Stimulated activated CD4-positive, alpha-beta T cell treated with anti-CD3 and anti-CD28 coated beads, Interleukin-1b, Interleukin-23, amount 100 ng/mL, for 48 hours (primary cell): Measurements from ENCODE around the gene PROCR.
"Not testable (repeated sequence)": the region's sequence is repeated elsewhere in the genome, so short reads cannot be mapped to it uniquely, and the experiment has no call there.

ENCODE experiments used
- DNase-seq: peaks from one replicate; pipeline ENCODE4 v3.0.0-alpha.2; 2020

The PROCR gene

DNA sequence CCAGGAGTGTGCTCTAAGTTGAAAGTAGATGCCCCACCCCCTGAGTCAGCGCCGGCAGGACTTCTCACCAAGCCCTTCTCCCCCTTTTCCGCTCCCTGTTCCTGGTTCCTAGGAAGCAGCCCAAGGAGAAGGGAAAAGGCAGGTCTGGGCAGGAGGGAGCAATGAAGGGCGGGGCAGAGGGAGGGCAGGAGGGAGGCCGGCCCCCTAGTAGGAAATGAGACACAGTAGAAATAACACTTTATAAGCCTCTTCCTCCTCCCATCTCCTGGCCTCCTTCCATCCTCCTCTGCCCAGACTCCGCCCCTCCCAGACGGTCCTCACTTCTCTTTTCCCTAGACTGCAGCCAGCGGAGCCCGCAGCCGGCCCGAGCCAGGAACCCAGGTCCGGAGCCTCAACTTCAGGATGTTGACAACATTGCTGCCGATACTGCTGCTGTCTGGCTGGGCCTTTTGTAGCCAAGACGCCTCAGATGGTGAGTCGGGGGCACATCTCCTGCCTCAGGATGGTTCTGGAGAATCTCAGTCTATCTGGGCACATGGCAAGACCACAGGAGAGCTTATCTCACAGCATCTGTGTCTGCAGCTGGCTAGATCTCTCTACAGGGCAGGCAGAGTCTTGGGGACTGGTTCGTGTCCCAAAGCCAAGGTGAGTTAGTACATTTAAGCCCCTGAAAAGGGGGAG, at the start of gene PROCR:
Gene PROCR, plus strand, starts transcription at position 320 of the 681 bp plus-strand sequence. Its CDS starts 83 bp downstream, at position 403.
- DNase-seq = no peak

DNA sequence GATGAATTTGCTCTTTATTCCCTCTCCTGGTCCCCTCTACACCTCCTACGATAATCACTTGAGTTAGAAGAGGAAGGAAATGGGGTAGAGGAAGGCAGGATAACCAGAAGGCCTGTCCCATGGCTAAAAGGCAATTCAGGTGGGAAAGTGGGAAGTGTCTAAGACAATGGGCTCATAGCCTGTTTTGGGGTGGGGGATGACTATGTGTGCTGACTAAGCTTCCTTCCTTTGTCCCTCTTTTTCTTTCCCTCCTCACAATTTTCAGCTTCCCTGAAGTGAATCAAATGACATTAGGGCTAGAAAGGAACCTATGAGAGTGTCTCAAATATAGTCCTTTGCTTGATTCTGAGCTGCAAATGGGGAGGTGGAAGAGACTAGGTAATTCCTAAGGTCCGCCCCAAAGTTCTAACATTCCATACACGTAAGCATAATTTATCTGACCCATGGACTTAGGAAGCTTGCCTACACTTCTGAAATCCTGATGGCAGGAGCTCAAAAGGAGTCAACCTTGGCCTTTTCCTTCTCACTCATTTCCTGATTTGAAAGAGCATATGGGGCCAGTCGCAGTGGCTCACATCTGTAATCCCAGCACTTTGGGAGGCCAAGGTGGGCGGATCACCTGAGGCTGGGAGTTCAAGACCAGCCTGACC, 49.0 kb upstream of the PROCR start:
- no peak for DNase-seq

DNA sequence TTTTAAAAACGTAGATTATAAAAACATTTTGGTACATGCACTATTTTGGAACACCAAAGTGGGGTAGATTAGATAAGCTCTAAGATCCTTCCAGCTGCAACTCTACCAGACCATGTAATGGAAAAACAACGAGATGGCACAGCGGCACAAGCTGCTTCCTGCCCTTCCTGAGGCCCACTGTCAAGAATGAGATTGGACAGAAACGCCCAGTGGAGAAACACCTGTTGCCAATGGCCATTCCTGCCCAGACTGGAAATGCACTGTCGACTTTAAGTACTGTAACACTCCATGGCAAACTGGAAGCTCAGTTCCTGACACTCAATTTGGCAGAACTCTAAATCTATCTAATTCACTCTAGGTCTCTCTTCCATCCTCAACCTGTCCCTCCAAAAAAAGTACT, 46.1 kb upstream of the PROCR start:
- no peak for DNase-seq

DNA sequence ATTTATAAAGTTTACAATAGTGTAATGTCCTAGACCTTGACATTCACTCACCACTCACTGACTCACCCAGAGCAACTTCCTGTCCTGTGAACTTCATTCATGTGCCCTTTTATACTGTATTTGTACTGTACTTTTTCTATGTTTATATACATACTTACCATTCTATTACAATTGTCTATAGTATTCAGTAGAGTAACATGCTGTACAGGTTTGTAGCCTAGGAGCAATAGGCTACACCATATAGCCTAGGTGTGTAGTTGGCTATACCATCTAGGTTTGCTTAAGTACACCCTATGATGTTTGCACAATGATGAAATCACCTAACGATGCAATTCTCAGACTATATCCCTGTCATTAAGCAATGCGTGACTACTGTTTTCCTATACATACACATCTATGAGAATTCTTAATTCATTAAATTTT, 42.2 kb upstream of the PROCR start:
- no peak for DNase-seq

DNA sequence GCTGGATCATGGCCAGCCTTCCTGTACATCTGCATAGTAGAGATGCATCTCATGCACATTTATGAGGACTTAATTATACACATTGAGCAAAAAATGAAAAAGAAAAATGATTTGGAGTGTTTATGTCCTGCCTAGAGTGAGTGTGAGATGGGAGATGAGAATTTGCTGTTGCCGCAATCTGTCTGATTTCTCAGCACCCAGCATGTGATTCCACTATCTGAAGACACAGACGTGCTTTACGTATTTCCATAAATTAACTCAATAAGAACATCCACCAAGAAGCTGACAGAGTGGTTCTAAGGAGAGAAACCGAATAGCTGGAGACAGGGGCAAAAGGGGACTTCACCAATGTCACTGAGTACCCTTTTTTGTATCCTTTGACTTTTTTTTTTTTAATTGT, 39.9 kb upstream of the PROCR start:
- DNase-seq = no peak

DNA sequence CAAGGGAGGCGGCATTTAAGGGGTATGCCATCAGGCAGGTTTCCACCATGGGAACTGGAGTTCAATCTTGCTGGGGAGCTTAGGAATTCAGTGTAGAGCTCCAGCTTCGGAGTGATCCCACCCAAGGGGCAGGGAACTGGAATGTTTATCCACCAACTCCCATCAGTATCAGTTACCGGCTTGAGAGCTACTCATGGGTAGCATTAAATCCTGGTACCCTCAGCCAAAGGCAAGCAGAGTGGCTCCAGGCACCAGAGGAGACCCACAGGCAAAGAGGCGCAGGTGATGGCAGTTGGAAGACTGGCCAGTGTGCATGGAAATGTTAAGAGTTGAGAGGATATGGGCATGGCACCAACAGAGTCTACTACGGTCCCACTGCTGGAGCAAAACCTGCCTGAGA, 38.8 kb upstream of the PROCR start:
- no peak for DNase-seq

DNA sequence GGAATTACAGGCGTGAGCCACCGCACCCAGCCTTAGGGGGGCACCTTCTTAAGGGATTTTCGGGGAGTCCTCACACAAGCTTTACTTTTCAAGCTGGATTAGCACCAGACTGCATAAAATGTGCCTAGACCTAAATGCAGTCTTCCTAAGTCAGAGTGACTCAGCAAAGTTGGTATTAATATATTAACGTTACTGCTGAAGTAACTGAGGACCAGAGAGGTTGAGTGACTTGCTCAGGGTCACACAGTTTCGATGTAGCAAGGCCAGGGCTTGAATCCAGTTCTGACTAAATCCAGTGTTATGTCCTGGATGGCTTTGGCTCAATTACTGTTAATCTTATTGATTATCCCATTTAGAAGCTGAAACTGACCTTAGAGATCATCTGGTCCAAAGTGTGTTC, 38.1 kb upstream of the PROCR start:
- DNase-seq = no peak

DNA sequence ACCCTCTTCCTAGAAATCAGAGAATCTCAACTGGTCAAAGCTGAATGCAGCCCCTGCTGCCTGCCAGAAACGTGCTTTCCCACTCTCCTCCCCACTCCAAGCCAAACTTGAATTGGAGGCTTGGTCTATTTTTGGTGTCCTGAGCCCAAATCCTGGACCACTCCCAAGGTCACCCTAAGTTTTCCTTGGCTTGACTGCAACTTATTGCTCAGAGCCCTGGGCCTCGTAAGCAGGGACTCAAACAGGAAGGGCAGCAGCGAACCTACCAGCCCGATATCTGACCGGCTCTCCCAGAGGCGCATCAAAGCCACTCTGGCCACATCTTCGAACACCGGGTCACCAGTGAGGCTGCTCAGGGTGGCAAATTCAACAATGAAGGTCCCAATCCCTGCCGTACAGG, 37.4 kb upstream of the PROCR start:
- no peak for DNase-seq

DNA sequence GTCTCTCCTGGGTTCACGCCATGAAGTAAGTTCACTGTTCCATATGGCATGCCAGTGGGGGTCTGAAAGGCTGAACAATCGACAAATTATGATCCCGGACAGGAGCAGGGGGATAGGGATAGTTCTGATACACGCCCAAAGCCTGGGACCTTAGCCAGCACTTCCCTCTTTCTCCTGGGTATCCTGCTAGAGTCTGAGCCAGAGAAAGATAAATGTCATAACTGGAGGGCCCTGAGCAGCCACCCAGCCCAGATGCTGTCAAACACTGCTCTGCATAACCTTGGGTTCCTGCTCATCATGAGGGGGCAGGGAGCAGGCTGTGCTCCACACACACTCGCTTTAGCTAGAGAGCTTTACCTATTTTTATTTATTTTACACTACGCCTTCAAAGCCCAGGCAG, 37.0 kb upstream of the PROCR start:
- DNase-seq = no peak

DNA sequence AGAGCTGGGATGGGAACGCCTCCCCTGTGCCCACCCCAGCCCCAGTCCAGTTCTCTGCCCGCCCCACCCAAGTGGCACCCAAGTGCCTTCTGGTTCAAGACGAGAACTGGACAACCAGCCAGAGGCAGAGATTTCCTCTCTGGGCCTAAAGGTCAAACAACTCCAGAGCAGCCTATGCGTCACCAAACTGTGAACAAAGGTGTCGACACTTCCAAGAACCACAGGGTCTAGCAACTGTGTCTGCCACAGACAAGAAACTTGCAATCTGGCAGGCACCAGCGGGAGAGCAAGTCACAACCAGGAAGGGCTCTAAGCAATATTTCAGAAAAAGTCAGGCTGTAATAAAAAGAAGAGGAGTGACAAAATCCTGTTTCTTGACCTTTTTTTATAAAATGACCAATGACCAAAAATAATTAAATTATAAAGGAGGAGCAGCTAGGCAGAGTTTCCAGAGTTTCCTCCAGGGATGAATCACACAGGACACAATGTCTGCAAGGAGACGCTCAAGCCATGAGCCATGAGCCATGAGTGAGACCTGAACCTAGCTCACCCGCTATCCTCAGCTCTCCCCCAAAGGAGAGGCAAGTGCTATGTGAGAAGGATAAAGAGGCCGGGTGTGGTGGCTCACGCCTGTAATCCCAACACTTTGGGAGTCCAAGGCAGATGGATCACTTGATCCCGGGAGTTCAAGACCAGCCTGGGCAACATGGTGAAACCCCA, 35.8 kb upstream of the PROCR start:
- no peak for DNase-seq

DNA sequence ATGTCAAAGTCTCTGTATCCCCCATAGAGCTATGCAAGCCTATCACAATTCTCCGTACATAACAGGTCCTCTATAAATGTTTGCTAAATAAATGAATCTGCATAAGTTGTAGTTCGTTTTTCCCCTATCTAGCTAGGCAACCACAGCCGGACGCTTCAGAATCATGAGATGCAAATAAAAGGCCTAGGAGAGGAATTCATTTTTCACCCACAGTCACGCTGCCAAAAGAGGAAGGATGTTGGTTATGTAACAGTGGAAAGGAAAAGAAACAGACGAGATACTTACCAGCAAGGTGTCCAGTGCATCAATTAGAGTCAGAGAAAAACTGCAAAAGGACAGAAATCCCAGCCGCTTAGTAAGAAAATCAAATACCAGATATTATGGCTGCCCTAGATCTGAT, 27.2 kb upstream of the PROCR start:
- DNase-seq = no peak

DNA sequence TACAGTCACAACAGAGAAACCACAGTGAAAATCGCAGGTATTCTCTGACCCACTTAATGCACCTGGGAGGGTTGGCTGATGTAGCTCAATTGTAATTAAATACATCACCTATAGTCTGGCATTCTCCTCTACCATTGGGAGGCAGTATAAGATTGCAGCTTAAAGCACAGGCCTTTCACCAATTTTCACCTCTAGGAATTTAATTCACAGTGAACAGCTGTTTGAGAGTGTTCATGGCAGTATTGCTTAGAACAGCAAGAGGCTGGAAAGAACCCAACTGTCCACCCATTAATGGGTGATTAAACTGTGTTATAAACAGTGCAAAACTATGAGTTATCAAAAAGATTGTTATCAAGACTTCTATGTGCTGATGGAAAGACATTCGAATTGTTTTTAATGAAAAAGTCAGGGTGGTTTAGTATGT, 26.7 kb upstream of the PROCR start:
- no peak for DNase-seq

DNA sequence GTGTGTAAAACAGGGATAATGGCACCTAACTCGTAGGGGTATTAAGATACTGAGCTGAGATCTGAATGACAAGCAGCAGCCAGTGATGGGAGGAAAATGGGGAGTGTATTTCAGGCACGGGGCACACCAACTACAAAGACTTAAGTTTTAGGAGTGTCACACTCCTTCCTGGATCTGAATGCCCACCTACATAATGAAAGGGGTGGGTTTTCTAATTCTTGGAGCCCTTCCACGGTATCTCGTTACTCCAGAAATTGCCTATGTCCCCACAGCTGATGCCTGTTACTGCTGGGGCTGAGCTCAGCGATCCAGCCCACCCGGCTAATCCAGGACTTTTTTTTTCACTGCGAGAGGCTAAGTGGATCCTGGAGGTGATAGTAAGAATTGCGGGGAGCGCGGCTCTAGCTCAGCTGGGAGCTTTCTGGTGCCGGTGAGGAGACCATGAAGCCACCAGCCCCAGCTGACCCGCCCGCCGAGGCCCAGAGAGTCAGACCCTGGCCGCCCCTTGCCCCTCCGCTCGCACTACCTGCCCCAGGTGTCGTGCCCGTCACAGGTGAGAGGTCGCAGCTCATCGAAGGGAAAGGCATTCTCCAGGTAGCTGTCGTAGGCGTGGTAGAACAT, 25.5 kb upstream of the PROCR start:
- DNase-seq = peak; percentile 15

DNA sequence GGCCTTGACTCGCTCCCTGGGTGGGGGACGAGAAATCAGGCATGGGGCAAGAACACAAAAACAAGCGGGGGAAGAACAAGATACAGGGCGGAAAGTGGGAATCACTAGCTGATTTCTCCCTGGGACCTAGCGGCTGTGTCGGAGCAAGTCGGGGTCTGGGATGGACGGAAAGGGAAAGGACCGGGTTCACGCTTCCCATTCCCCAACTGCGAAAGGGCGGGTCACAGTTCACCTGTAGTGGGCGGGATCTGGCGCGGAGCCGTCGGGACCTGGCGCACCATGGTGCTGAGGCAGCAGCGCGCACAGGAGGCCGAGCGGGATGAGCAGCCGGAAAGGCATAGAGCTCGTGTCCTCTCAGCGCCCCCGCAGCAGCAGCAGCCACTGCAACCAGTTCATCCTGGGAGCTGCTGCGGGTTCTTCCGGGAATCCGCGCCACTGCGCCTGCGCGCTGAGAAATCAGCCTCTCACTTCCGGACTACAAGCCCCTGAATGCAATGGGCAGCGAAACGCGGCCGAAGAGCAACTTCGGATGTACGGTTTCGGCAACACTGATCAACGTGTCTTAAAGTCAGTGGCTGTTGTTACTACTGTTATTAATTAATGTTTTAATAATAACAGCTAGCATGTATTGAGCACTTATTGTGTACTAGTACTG, 24.8 kb upstream of the PROCR start, which contains the start of gene EDEM2:
Gene EDEM2, minus strand, starts transcription at position 417 of the 655 bp plus-strand sequence. Its CDS starts 78 bp downstream, at position 339.
- peak; percentile 93 for DNase-seq

DNA sequence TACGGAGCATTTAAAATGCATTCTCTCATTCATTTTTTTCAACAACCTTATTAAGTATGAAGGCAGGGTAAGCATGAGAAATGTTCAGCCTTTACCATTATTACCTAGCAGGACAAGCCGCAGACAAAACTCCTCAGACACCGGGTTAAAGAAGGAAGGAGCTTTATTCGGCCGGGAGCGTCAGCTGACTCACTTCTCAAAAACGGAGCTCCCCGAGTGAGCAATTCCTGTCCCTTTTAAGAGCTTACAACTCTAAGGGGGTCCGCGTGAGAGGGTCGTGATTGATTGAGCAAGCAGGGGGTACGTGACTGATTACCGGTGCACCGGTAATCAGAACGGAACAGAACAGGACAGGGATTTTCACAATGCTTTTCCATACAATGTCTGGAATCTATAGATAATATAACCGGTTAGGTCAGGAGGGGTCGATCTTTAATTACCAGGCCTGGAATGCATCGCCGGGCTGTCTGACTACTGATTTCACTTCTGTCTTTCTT, 24.2 kb upstream of the PROCR start:
- DNase-seq = not testable (repeated sequence)

DNA sequence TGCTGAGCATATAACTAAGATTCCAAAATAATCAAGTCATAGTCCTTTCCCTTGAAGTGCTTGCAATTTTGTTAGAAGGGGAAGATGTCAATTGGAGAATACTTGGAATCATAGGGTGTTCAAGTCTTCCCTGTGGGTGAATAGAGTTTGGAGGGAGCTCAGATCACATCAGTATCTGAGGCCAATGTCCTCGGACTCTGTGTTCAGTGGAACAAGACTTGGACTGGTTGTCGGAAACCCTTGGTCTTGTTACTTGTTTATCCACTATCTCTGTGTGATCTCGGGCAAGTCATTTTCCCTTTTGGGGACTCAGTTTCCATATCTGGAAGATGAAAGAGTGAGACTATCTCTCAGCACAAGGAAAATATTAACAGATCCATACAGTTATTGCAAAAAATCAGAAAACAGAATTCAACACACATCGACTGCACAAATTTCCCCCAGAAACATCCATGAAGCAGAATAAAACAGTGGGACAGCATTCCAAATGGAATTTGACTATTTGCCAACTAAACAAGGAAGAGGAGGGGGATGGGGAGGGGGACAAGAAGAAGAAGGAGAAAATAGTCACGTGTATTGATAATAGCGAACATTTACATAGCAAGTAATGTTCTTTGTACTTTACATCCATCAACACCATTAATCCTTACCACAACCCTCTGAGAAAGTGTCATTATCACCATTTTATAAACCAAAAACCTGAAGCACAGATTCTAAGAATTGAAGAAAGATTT, 20.9 kb upstream of the PROCR start:
- no peak for DNase-seq

DNA sequence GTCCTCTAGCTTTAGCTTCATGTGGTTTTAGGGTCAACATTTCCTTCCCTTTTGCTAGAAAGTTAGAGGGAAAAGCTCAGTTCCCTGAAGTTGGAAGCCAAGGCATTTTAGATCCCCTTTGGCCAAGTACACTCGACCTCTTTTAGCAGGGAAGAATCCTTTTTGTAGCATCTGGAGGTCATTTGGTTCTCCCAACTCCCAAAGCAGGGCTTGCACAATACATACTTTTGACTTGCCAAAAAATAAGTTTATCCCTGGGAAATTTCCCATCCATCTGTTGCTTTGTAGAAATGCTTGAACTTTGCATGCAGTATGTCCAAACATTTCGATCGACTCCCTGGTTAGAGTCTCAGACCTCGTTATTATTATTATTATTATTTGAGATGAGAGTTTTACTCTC, 20.1 kb upstream of the PROCR start:
- DNase-seq = no peak

DNA sequence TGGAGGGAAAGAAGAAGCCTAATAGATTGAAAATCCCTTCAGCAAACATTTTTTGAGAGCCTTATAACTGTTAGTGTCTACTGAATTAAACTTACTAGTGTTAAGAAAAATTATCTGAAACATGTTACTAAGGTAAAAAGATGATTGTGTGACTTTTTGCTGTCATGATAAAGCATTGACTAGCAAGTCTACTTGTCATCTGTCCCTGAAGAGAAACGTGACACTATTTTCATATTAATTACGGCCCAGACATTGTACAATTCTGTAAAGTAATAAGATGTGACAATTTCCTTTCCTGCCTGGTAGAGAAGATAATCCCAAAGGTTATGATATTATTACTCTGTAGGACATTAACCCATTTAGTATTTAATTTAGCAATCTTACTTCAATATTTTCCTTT, 15.9 kb upstream of the PROCR start:
- no peak for DNase-seq

DNA sequence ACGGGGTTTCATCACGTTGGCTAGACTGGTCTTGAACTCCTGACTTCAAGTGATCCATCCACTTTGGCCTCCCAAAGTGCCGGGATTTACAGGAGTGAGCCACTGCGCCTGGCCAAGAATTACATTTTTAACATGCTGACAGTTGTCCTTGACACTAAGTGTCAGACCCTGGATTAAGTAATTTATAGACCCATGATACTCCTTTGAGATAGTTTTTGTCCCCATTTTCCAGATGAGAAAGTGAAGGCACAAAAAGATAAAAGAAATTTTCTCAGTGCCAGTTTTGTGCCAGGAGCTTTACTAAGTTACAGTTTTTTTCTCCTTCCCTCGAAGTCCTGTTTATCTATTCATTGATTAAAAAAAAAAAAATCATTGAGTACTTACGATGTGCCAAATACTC, 14.9 kb upstream of the PROCR start:
- no peak for DNase-seq

DNA sequence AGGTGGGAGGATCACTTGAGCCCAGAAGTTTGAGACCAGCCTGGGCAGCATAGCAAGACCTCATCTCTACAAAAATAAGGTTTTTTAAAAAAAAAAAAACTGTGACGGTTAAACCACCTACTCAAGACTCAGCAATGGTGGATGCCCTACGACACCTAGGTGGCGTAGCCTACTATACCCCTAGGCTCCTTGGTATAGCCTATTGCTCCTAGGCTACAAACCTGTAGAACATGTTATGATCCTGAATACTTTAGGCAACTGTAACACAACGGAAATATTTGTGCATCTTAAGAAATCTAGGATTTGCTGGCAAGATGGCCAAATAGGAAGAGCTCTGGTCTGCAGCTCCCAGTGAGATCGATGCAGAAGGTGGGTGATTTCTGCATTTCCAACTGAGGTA, 11.5 kb upstream of the PROCR start:
- DNase-seq = not testable (repeated sequence)

DNA sequence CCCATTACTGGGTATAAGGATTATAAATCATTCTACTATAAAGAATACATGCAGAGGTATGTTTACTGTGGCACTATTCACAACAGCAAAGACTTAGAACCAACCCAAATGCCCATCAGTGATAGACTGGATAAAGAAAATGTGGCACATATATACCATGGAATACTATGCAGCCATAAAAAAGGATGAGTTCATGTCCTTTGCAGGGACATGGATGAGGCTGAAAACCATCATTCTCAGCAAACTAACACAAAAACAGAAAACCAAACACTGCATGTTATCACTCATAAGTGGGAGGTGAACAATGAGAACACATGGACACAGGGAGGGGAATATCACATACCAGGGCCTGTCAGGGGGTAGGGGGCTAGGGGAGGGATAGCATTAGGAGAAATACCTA, 7.3 kb upstream of the PROCR start:
- not testable (repeated sequence) for DNase-seq
